Neural progenitor cell (in vitro differentiated cells): Measurements from ENCODE around the gene CDK16.

Experiments
- EZH2 ChIP-seq: fragments of 200-600 bp; sonication (generic); IDR thresholded peaks from 2 replicates; pipeline ENCODE4 v1.6.1; 2017; ENCODE audit warnings: antibody characterized with exemption, mild to moderate bottlenecking, moderate library complexity
- EZH2phosphoT487 ChIP-seq: fragments of 200-600 bp; sonication (generic); IDR thresholded peaks from 2 replicates; pipeline ENCODE4 v1.6.1; 2017; ENCODE audit warnings: antibody characterized with exemption
- TF ChIP-seq, protein P1 (sequence below): fragments of 200-600 bp; sonication (generic); IDR thresholded peaks from 2 replicates; pipeline ENCODE4 v1.5.1; 2017; ENCODE audit warnings: antibody characterized with exemption, mild to moderate bottlenecking

DNA sequence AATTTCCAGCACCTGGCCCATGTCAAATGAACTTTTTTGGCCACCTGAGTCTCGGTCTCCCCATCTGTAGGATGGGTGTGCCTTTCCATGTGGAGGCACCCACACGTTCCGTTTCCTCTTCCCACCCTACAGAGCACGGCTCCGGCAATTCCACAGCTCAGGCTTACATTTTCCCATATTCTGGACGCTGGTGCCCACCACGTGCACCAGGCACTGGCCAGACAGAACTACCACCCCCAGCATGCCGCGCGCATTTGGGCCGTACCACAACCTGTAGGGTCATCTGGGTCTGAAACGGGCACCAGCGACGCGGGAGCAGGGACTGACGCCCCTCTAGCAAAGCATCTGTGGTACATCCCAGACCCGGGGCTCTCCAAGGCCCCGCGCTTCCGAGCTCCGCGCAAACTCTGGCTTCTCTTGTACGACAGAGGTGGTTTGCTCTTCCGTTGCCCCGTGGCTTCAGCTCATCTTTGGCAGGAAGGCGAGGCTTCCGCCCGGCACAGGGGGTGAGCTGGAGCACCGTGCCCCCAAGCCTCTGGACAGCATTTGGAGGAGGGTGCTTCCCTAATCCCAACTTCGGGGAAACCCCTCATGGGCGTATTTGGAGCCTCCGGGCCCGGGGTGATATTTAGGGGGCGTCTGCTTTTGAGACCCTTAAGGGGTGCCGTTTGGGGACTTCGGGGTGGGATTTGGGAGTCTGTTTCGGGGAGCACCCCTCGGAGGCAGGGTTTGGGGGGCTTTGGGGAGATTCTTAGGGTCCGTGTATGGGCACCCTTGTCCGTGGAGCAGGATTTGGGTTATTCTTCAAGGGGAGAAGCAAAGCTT, 27.8 kb upstream of the CDK16 start:
- TF ChIP-seq, protein P1, sequence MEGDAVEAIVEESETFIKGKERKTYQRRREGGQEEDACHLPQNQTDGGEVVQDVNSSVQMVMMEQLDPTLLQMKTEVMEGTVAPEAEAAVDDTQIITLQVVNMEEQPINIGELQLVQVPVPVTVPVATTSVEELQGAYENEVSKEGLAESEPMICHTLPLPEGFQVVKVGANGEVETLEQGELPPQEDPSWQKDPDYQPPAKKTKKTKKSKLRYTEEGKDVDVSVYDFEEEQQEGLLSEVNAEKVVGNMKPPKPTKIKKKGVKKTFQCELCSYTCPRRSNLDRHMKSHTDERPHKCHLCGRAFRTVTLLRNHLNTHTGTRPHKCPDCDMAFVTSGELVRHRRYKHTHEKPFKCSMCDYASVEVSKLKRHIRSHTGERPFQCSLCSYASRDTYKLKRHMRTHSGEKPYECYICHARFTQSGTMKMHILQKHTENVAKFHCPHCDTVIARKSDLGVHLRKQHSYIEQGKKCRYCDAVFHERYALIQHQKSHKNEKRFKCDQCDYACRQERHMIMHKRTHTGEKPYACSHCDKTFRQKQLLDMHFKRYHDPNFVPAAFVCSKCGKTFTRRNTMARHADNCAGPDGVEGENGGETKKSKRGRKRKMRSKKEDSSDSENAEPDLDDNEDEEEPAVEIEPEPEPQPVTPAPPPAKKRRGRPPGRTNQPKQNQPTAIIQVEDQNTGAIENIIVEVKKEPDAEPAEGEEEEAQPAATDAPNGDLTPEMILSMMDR: no peak
- TF ChIP-seq EZH2phosphoT487 (no peak), EZH2 (no peak)
